Parathyroid adenoma (tissue), 2 donors: ENCODE results near the gene FN1.

Experiments used
- H2AFZ ChIP-seq: fragments of 300-600 bp; sonication (generic); one replicate; pipeline ENCODE4 v1.7.0; 2017; ENCODE audit warnings: antibody characterized with exemption, mild to moderate bottlenecking
- H3K27ac ChIP-seq: fragments of 300-600 bp; sonication (generic); one replicate; pipeline ENCODE4 v1.7.0; 2017
- H3K27me3 ChIP-seq: fragments of 300-600 bp; sonication (generic); one replicate; pipeline ENCODE4 v1.7.0; 2017; ENCODE audit warnings: low read length; ENCODE audit not compliant: control insufficient read depth, insufficient read depth
- H3K36me3 ChIP-seq: fragments of 300-600 bp; sonication (generic); one replicate; pipeline ENCODE4 v1.7.0; 2017; ENCODE audit warnings: low read length; ENCODE audit not compliant: control insufficient read depth, insufficient read depth
- H3K4me1 ChIP-seq: fragments of 300-600 bp; sonication (generic); one replicate; pipeline ENCODE4 v1.7.0; 2017; ENCODE audit warnings: control low read depth
- H3K4me2 ChIP-seq: fragments of 300-600 bp; sonication (generic); one replicate; pipeline ENCODE4 v1.7.0; 2017; ENCODE audit warnings: low read length
- H3K4me3 ChIP-seq: fragments of 300-600 bp; sonication (generic); one replicate; pipeline ENCODE4 v1.7.0; 2017; ENCODE audit warnings: low read depth, low read length
- H3K79me2 ChIP-seq: fragments of 300-600 bp; sonication (generic); one replicate; pipeline ENCODE4 v1.7.0; 2017; ENCODE audit warnings: control low read depth
- H3K9ac ChIP-seq: fragments of 300-600 bp; sonication (generic); one replicate; pipeline ENCODE4 v1.7.0; 2017; ENCODE audit warnings: mild to moderate bottlenecking
- H3K9me3 ChIP-seq: fragments of 300-600 bp; sonication (generic); one replicate; pipeline ENCODE4 v1.7.0; 2017; ENCODE audit warnings: low read length; ENCODE audit not compliant: control insufficient read depth
- CTCF ChIP-seq: fragments of 300-600 bp; sonication (generic); IDR thresholded peaks from one replicate; pipeline ENCODE4 v1.7.0; 2017; ENCODE audit warnings: antibody characterized with exemption, mild to moderate bottlenecking
- donor health status: primary hyperparathyroidism.

FN1 gene

DNA sequence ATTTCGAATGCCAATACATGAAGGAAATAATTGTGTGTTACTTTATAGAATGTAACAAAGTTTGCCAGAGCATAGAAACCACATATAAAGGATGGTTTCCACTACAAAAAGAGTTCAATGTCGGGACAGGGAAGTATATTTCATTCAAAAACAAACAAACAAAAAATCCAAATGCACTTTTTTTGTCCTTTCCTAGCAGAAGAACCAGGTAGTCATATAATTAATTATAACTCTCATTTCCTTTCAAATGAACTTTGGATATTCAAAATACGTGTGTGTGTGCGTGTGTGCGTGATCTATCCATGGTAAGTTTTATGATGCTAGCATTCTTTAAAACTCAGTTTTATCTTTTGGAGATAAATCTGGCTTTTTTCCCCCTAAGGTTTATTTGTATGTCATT lies 8.3 kb downstream of the FN1 start:
- no peaks in the 10 kb centered on the region for H3K4me1 ChIP-seq

DNA sequence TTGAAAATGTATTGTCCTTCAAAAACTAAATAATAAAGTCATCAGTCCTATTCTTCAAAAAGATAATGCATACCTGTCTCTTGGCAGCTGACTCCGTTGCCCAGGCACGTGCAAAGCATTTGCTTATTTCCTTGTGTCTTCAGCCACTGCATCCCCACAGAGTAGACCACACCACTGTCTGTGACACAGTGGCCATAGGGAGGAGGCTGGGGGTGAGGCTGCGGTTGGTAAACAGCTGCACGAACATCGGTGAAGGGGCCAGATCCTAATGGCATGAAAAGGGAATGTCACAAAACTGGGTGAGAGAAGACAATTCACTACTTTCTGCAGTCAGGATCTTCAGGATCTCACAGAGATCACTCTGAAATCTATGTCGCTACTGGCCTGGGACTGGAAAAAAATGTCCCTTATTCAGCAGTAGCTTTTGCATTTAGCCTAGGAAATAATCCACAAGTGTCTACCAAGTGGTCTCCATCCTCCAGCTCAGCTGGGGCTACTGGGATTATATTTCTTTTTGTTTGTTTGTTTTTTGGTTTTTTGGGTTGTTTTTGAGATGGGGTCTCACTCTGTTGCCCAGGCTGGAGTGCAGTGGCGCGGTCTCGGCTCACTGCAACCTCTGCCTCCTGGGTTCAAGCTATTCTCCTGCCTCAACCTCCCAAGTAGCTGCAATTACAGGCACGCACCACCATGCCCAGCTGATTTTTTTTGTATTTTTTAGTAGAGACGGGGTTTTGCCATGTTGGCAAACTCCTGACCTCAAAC lies 10.7 kb downstream of the FN1 start:
- Histone ChIP-seq H2AFZ (no peak overlapping the region), H3K36me3 (no peaks in the 10 kb centered on the region), H3K27ac (no peak overlapping the region)

More for the DNA sequence above, 8.3 kb downstream of the FN1 start:
- no peak overlapping the region for H3K27ac ChIP-seq
- no peak for TF ChIP-seq CTCF
- H3K9me3 ChIP-seq = no peaks in the 10 kb centered on the region
- no peak overlapping the region for H3K9ac ChIP-seq
- H2AFZ ChIP-seq = no peak overlapping the region
- no peaks in the 10 kb centered on the region for H3K79me2 ChIP-seq
- no peaks in the 10 kb centered on the region for H3K27me3 ChIP-seq
- H3K4me2 ChIP-seq = no peak overlapping the region
- H3K4me3 ChIP-seq = no peak overlapping the region
- no peaks in the 10 kb centered on the region for H3K36me3 ChIP-seq

GRCh38 chr2:215423928-215424540 lies 11.8 kb downstream of the FN1 start:
- Histone ChIP-seq H3K79me2 (no peaks in the 10 kb centered on the region), H2AFZ (no peak overlapping the region), H3K27me3 (no peaks in the 10 kb centered on the region), H3K4me2 (no peak overlapping the region), H3K4me1 (no peaks in the 10 kb centered on the region), H3K27ac (no peak overlapping the region), H3K4me3 (no peak overlapping the region), H3K9me3 (no peaks in the 10 kb centered on the region), H3K36me3 (no peaks in the 10 kb centered on the region), H3K9ac (no peak overlapping the region)
- no peak for TF ChIP-seq CTCF

More for the DNA sequence above, 10.7 kb downstream of the FN1 start:
- no peaks in the 10 kb centered on the region for H3K79me2 ChIP-seq
- no peak overlapping the region for H3K4me2 ChIP-seq
- H3K9me3 ChIP-seq = no peaks in the 10 kb centered on the region
- no peak overlapping the region for H3K4me3 ChIP-seq
- TF ChIP-seq CTCF = no peak
- no peak overlapping the region for H3K9ac ChIP-seq
- no peaks in the 10 kb centered on the region for H3K4me1 ChIP-seq
- no peaks in the 10 kb centered on the region for H3K27me3 ChIP-seq

DNA sequence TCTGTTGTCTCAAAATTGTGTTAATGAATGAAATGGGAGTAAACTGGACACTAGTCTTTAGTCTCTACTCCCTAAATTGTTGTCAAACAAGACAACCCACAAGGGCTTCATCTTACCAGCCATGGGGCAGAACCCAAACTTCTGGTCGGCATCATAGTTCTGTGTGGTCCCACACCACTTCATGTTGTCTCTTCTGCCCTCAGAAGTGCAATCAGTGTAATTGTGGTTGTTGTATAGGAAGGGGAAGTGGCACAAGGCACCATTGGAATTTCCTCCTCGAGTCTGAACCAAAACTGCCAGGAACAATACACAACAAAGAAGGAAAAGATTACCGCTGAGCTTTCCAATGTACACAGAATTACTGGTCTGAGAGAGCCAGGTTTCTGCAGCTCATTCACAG lies 12.6 kb downstream of the FN1 start:
- no peak for TF ChIP-seq CTCF
- Histone ChIP-seq H3K79me2 (no peaks in the 10 kb centered on the region), H2AFZ (no peak overlapping the region), H3K27ac (no peak overlapping the region), H3K36me3 (no peaks in the 10 kb centered on the region), H3K4me2 (no peak overlapping the region), H3K27me3 (no peaks in the 10 kb centered on the region), H3K9ac (no peak overlapping the region), H3K9me3 (no peaks in the 10 kb centered on the region), H3K4me1 (no peaks in the 10 kb centered on the region), H3K4me3 (no peak overlapping the region)
